ENCODE data around the gene NIM1K.

DNA sequence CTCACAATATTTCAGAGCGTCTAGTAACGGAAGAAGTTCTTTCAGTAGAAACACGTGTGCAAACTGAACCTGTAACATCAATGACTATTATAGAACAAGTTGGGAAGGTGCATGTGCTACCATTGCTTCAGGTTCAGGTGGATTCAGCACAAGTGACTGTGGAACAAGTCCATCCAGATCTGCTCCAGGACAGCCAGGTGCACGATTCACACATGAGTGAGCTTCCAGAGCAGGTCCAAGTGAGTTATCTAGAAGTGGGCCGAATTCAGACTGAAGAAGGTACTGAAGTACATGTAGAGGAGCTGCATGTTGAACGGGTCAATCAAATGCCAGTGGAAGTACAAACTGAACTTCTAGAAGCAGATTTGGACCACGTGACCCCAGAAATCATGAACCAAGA lies 17.4 kb upstream of the NIM1K start:
- TF ChIP-seq, protein P1, sequence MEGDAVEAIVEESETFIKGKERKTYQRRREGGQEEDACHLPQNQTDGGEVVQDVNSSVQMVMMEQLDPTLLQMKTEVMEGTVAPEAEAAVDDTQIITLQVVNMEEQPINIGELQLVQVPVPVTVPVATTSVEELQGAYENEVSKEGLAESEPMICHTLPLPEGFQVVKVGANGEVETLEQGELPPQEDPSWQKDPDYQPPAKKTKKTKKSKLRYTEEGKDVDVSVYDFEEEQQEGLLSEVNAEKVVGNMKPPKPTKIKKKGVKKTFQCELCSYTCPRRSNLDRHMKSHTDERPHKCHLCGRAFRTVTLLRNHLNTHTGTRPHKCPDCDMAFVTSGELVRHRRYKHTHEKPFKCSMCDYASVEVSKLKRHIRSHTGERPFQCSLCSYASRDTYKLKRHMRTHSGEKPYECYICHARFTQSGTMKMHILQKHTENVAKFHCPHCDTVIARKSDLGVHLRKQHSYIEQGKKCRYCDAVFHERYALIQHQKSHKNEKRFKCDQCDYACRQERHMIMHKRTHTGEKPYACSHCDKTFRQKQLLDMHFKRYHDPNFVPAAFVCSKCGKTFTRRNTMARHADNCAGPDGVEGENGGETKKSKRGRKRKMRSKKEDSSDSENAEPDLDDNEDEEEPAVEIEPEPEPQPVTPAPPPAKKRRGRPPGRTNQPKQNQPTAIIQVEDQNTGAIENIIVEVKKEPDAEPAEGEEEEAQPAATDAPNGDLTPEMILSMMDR (IDR thresholded peaks at IDR 0.05): no peak
- TF ChIP-seq YY1 (IDR thresholded peaks at IDR 0.05; ENCODE audit: low read depth): no peak
- TF ChIP-seq FOXM1 (IDR thresholded peaks at IDR 0.05; ENCODE audit: low read depth): no peak
- no peak for TF ChIP-seq EZH2phosphoT487 (IDR thresholded peaks at IDR 0.05; ENCODE audit: borderline replicate concordance, low read depth)
- TF ChIP-seq EP300 (IDR thresholded peaks at IDR 0.05; ENCODE audit: borderline replicate concordance in 1 of 2, low read depth in 1 of 2, low read length in 1 of 2): no peak
- TF ChIP-seq REST (IDR thresholded peaks at IDR 0.05; ENCODE audit: low read depth, low read length): no peak
- no peak for TF ChIP-seq TAF1 (IDR thresholded peaks at IDR 0.05; ENCODE audit: borderline replicate concordance, low read depth, low read length)
- no peak for TF ChIP-seq ELF1 (IDR thresholded peaks at IDR 0.05)
- TF ChIP-seq RAD21 (IDR thresholded peaks at IDR 0.05; ENCODE audit: low read length): no peak
